Measurements from ENCODE around the gene ZFP1.
"Not testable (repeated sequence)": the region's sequence is repeated elsewhere in the genome, so short reads cannot be mapped to it uniquely, and the experiment has no call there.

ZFP1 gene

DNA sequence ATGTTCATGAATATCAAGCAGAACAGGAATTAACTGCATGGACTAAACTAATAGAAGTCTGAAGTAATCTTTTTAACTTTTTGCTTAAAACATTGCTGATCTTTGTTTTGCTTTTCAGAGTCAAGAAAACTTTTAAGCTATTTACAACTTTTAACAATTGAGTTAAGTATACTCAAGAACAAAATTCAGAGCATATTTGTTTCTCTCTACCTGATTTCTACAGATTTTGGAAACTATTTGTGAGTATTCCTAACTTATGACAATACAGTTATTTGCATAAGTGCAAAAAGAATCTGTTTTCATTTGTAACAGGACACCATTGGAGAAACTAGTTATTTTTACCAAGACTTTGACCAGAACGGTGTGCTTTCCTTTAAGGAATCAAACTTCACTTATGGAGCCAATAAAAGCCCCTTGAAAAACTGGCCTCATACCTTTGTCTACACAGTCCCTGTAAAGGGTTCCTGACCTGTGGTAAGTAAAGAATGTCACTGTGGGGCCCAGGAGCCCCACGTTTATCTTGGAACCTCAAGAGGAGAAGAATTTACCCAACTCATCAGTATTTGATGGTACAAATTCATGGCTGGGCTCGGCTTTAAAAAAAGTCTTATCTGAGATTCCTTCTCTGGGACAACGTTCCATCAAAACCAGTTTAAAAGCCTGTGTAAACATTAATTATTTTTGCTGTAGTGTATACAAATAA, 20.5 kb upstream of the ZFP1 start:
- no peak for DNase-seq
- H3K27ac ChIP-seq (ENCODE audit: insufficient read depth, low read length, poor library complexity, severe bottlenecking): no peak overlapping the region
- H3K4me1 ChIP-seq (ENCODE audit: control insufficient read depth, insufficient read depth, low read length, poor library complexity, severe bottlenecking): peaks cover 2% of the 10 kb centered on the region
- no peaks in the 10 kb centered on the region for H3K9me3 ChIP-seq (ENCODE audit: control insufficient read depth, low read length)
- no peak overlapping the region for H3K4me3 ChIP-seq (ENCODE audit: insufficient read depth, low read depth, low read length, poor library complexity, severe bottlenecking)
- H3K27me3 ChIP-seq (replicated peaks; ENCODE audit: control insufficient read depth, insufficient read depth, low read length, poor library complexity, severe bottlenecking): no peaks in the 10 kb centered on the region
- no peaks in the 10 kb centered on the region for H3K36me3 ChIP-seq (ENCODE audit: control insufficient read depth, insufficient read depth, low read length)

DNA sequence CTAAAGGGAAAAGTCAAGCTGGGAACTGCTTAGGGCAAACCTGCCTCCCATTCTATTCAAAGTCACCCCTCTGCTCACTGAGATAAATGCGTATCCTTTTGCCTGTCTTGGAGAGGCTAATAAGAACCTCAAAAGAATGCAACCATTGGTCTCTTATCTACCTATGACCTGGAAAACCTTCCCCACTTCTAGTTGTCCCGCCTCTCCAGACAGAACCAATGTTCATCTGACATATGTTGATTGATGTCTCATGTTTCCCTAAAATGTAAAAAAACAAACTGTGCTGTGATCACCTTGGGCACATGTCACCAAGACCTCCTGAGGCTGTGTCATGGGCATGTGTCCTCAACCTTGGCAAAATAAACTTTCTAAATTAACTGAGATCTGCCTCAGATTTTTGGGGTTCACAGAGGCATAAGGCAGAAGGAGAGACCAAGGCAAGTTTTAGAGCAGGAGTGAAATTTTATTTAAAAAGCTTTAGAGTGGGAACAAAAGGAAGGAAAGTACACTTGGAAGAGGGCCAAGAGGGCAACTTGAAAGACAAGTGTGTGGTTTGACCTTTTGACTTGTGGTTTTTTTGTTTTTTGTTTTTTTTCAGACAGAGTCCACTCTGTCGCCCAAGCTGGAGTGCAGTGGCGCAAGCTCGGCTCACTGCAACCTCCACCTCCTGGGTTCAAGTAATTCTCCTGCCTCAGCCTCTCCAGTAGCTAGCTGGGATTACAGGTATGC, 18.7 kb upstream of the ZFP1 start:
- not testable (repeated sequence) for H3K4me1 ChIP-seq (ENCODE audit: control insufficient read depth, insufficient read depth, low read length, poor library complexity, severe bottlenecking); H3K9me3 ChIP-seq (ENCODE audit: control insufficient read depth, low read length); H3K4me3 ChIP-seq (ENCODE audit: insufficient read depth, low read depth, low read length, poor library complexity, severe bottlenecking); DNase-seq; H3K36me3 ChIP-seq (ENCODE audit: control insufficient read depth, insufficient read depth, low read length); H3K27me3 ChIP-seq (replicated peaks; ENCODE audit: control insufficient read depth, insufficient read depth, low read length, poor library complexity, severe bottlenecking); H3K27ac ChIP-seq (ENCODE audit: insufficient read depth, low read length, poor library complexity, severe bottlenecking)

DNA sequence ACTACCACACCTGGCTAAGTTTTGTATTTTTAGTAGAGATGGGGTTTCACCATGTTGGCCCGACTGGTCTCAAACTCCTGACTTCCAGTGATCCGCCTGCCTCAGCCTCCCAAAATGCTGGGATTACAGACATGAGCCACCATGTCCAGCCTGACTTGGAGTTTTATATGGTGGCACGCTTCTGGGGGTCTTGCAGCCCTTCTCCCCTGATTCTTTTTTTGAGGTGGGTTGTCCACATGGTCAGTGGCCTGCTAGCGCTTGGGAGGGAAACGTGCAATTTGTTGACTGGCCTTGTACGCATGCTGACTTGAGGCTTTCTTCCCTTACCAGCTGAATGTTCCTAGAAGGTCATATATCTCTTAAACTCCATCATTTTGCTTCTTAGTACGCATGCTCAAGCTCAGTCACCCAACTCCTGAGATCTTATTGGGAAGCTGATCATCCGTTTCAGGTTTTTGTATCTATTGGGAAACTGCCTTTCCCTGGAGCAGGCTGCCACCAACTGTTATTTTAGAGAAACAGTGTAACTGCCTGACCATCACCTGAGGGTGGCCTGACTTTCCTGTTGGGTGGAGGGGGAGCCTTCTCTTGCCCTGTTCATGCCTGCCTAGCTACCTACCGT, 18.1 kb upstream of the ZFP1 start:
- no peaks in the 10 kb centered on the region for H3K27me3 ChIP-seq (replicated peaks; ENCODE audit: control insufficient read depth, insufficient read depth, low read length, poor library complexity, severe bottlenecking)
- no peaks in the 10 kb centered on the region for H3K9me3 ChIP-seq (ENCODE audit: control insufficient read depth, low read length)
- peaks cover 2% of the 10 kb centered on the region for H3K4me1 ChIP-seq (ENCODE audit: control insufficient read depth, insufficient read depth, low read length, poor library complexity, severe bottlenecking)
- DNase-seq: no peak
- no peaks in the 10 kb centered on the region for H3K36me3 ChIP-seq (ENCODE audit: control insufficient read depth, insufficient read depth, low read length)
- H3K4me3 ChIP-seq (ENCODE audit: insufficient read depth, low read depth, low read length, poor library complexity, severe bottlenecking): no peak overlapping the region
- H3K27ac ChIP-seq (ENCODE audit: insufficient read depth, low read length, poor library complexity, severe bottlenecking): no peak overlapping the region

DNA sequence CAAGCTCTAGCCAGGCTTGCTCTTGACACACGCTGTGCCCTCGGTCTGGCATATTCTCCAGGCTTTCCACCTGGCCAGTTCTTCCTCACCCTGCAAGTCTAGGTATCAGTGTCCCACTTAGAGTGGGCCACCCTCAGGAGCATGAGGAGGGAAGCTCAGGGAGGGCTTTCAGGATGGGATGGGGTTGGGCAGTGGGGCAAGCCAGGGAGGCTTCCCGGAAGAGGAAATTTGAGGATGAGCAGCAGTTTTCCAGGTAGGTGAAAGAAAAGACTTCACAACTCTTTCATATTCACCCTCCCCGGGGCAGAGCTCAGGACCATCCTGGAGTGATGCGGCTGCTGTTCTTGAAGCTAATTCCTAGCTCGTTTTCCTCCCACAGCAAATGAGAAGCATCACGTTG, 17.2 kb upstream of the ZFP1 start:
- H3K36me3 ChIP-seq (ENCODE audit: control insufficient read depth, insufficient read depth, low read length): no peaks in the 10 kb centered on the region
- no peaks in the 10 kb centered on the region for H3K9me3 ChIP-seq (ENCODE audit: control insufficient read depth, low read length)
- no peaks in the 10 kb centered on the region for H3K27me3 ChIP-seq (replicated peaks; ENCODE audit: control insufficient read depth, insufficient read depth, low read length, poor library complexity, severe bottlenecking)
- no peak for DNase-seq
- H3K4me3 ChIP-seq (ENCODE audit: insufficient read depth, low read depth, low read length, poor library complexity, severe bottlenecking): no peak overlapping the region
- H3K4me1 ChIP-seq (ENCODE audit: control insufficient read depth, insufficient read depth, low read length, poor library complexity, severe bottlenecking): peaks cover 2% of the 10 kb centered on the region
- H3K27ac ChIP-seq (ENCODE audit: insufficient read depth, low read length, poor library complexity, severe bottlenecking): no peak overlapping the region

DNA sequence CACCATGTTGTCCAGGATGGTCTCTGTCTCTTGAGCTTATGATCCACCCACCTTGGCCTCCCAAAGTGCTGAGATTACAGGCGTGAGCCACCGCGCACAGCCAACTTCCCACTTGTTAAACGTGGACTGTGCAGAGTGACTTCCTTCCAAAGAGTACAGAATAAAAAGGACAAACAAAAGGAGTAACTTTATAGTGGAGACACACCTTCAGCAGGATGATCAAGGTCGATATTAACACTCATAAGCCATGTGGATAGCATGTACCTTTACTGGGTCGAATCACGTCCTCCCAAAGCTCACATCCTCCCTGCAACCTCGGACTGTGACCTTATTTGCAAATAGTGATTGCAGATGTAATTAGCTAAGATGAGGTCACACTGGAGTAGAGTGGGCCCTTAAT, 10.1 kb upstream of the ZFP1 start:
- DNase-seq: no peak
- H3K4me3 ChIP-seq (ENCODE audit: insufficient read depth, low read depth, low read length, poor library complexity, severe bottlenecking): no peak overlapping the region
- no peak overlapping the region for H3K27ac ChIP-seq (ENCODE audit: insufficient read depth, low read length, poor library complexity, severe bottlenecking)
- no peaks in the 10 kb centered on the region for H3K9me3 ChIP-seq (ENCODE audit: control insufficient read depth, low read length)
- no peaks in the 10 kb centered on the region for H3K4me1 ChIP-seq (ENCODE audit: control insufficient read depth, insufficient read depth, low read length, poor library complexity, severe bottlenecking)
- no peaks in the 10 kb centered on the region for H3K27me3 ChIP-seq (replicated peaks; ENCODE audit: control insufficient read depth, insufficient read depth, low read length, poor library complexity, severe bottlenecking)
- no peaks in the 10 kb centered on the region for H3K36me3 ChIP-seq (ENCODE audit: control insufficient read depth, insufficient read depth, low read length)

DNA sequence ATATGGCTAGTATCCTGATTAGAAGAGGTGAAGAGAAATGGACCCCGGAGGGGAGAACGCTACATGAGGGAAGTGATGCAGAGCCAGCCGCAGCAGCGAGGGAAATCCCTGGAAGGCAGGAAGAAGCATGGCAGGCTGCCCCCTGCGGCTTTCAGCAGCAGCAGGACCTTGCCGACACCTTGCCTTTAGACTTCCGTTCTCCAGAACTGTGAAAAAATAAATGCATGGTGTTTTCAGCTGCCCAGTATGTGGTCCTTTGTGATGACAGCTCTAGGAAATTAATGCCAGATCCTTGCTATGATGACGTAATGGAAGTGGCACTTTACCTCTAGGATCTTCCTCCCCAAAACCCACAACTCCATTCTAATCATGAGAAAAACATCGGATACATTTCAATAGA, 9.7 kb upstream of the ZFP1 start:
- no peaks in the 10 kb centered on the region for H3K27me3 ChIP-seq (replicated peaks; ENCODE audit: control insufficient read depth, insufficient read depth, low read length, poor library complexity, severe bottlenecking)

DNA sequence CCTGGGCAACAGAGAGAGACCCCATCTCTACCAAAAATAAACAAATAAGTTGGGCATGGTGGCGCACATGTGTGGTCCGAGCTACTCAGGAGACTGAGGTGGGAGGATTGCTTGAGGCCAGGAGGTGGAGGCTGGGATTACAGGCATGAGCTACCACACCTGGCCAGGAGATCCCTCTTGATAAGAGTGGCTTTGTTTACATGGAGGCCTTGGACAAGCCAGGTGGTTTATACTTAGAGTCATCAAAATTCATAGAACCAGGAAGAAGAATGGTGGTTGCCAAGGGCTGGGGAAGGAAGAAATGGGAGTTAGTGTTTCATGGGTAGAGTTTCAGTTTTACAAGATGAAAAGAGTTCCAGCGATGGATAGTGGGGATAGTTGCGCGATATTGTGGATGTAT, 8.8 kb upstream of the ZFP1 start:
- Histone ChIP-seq H3K27ac (ENCODE audit: insufficient read depth, low read length, poor library complexity, severe bottlenecking) (no peak overlapping the region), H3K36me3 (ENCODE audit: control insufficient read depth, insufficient read depth, low read length) (no peaks in the 10 kb centered on the region), H3K4me3 (ENCODE audit: insufficient read depth, low read depth, low read length, poor library complexity, severe bottlenecking) (no peak overlapping the region), H3K4me1 (ENCODE audit: control insufficient read depth, insufficient read depth, low read length, poor library complexity, severe bottlenecking) (no peaks in the 10 kb centered on the region), H3K27me3 (replicated peaks; ENCODE audit: control insufficient read depth, insufficient read depth, low read length, poor library complexity, severe bottlenecking) (no peaks in the 10 kb centered on the region), H3K9me3 (ENCODE audit: control insufficient read depth, low read length) (no peaks in the 10 kb centered on the region)
- no peak for DNase-seq

More for the DNA sequence above, 9.7 kb upstream of the ZFP1 start:
- Histone ChIP-seq H3K4me1 (ENCODE audit: control insufficient read depth, insufficient read depth, low read length, poor library complexity, severe bottlenecking) (no peaks in the 10 kb centered on the region), H3K36me3 (ENCODE audit: control insufficient read depth, insufficient read depth, low read length) (no peaks in the 10 kb centered on the region), H3K4me3 (ENCODE audit: insufficient read depth, low read depth, low read length, poor library complexity, severe bottlenecking) (no peak overlapping the region), H3K9me3 (ENCODE audit: control insufficient read depth, low read length) (no peaks in the 10 kb centered on the region), H3K27ac (ENCODE audit: insufficient read depth, low read length, poor library complexity, severe bottlenecking) (no peak overlapping the region)
- no peak for DNase-seq

DNA sequence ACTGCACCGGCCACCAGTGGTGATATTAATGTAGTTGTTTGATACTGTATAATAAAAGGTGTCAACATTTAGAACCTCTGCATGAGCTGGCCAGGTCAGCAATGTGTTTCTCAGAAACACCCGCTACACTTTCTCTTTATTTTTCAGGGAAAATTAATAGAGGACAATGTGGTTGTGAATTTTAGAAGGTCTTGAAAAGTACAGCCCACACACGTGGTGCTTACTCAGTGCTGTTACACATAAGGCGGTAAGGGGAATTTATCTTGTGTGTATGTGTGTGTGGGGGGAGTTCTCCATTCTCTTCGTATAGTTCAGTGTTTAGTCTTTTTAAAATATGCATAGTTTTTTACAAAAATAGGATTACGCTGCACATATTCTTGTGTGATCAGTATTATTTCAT, 4.4 kb upstream of the ZFP1 start:
- H3K27me3 ChIP-seq (replicated peaks; ENCODE audit: control insufficient read depth, insufficient read depth, low read length, poor library complexity, severe bottlenecking): no peaks in the 10 kb centered on the region
- no peaks in the 10 kb centered on the region for H3K9me3 ChIP-seq (ENCODE audit: control insufficient read depth, low read length)
- no peak overlapping the region for H3K27ac ChIP-seq (ENCODE audit: insufficient read depth, low read length, poor library complexity, severe bottlenecking)
- no peak overlapping the region for H3K4me3 ChIP-seq (ENCODE audit: insufficient read depth, low read depth, low read length, poor library complexity, severe bottlenecking)
- no peak for DNase-seq
- H3K36me3 ChIP-seq (ENCODE audit: control insufficient read depth, insufficient read depth, low read length): no peaks in the 10 kb centered on the region
- no peaks in the 10 kb centered on the region for H3K4me1 ChIP-seq (ENCODE audit: control insufficient read depth, insufficient read depth, low read length, poor library complexity, severe bottlenecking)

DNA sequence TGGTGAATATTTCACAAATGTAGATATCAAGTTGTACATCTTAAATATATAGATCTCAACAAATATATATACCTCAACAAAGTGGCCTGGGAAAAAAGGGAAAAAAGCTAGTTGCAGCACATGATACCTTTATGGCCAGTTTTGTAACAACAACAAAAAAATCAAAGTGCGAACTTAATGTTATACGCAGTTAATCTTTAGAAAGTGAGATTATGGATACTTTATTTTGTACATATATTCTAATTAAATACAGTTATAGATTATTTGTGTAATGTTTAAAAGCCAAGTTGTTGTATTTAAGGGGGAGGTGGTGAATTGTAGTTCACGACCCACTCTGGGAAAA, 385 bp upstream of the ZFP1 start:
- Histone ChIP-seq H3K36me3 (ENCODE audit: control insufficient read depth, insufficient read depth, low read length) (no peaks in the 10 kb centered on the region), H3K4me3 (ENCODE audit: insufficient read depth, low read depth, low read length, poor library complexity, severe bottlenecking) (peak overlapping the region; percentile 99), H3K27me3 (replicated peaks; ENCODE audit: control insufficient read depth, insufficient read depth, low read length, poor library complexity, severe bottlenecking) (no peaks in the 10 kb centered on the region), H3K9me3 (ENCODE audit: control insufficient read depth, low read length) (peaks cover 8% of the 10 kb centered on the region), H3K27ac (ENCODE audit: insufficient read depth, low read length, poor library complexity, severe bottlenecking) (peak overlapping the region; percentile 83), H3K4me1 (ENCODE audit: control insufficient read depth, insufficient read depth, low read length, poor library complexity, severe bottlenecking) (no peaks in the 10 kb centered on the region)
- DNase-seq: no peak

DNA sequence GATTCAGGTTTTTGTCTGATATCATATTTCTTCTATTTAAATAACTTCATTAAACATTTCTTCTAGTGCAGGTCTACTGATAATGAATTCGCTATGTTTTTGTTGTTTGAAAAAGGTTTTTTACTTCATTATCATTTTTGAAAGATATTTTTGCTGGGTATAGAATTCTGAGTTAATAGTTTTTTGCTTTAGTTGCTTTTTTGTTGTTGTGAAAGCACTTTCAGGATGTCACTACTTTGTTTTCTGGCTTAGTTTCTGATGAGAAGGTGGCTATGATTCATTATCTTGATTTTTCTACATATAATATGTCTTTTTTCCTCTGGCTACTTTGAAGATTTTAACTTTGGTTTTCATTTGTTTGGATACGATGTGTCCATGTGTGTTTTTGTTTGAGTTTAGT, 3.5 kb downstream of the ZFP1 start:
- H3K36me3 ChIP-seq (ENCODE audit: control insufficient read depth, insufficient read depth, low read length): peaks cover 3% of the 10 kb centered on the region
- no peak for DNase-seq
- H3K27ac ChIP-seq (ENCODE audit: insufficient read depth, low read length, poor library complexity, severe bottlenecking): no peak overlapping the region
- no peak overlapping the region for H3K4me3 ChIP-seq (ENCODE audit: insufficient read depth, low read depth, low read length, poor library complexity, severe bottlenecking)
- H3K27me3 ChIP-seq (replicated peaks; ENCODE audit: control insufficient read depth, insufficient read depth, low read length, poor library complexity, severe bottlenecking): no peaks in the 10 kb centered on the region
- peaks cover 8% of the 10 kb centered on the region for H3K9me3 ChIP-seq (ENCODE audit: control insufficient read depth, low read length)
- no peaks in the 10 kb centered on the region for H3K4me1 ChIP-seq (ENCODE audit: control insufficient read depth, insufficient read depth, low read length, poor library complexity, severe bottlenecking)

All from effector memory CD4-positive, alpha-beta T cell (primary cell).